CD4-positive, CD25-positive, alpha-beta regulatory T cell (primary cell): Measurements from ENCODE around the gene OCRL. TPM values are rescaled to one million over a fixed set of nuclear protein-coding genes. Genes with fewer than 3 reads are reported as not detected.

Experiments
- ATAC-seq, 2 donors: fragments of 150-1000 bp; cut with Tn5 transposase; one replicate each; pipeline ENCODE4 v1.10.0; 2021; ENCODE audit warnings: low read depth in 2 of 2, moderate number of reproducible peaks in 2 of 2, moderate library complexity in 1 of 2
- DNase-seq, 3 donors: peaks; one replicate each; pipeline versions ENCODE4 v3.0.0 to v3.0.0-alpha.2; 2012 to 2022; ENCODE audit warnings: mixed read lengths in 1 of 3
- H3K27ac ChIP-seq: one replicate; pipeline ENCODE4 v1.7.0; 2013; ENCODE audit warnings: mild to moderate bottlenecking, low read length; ENCODE audit not compliant: insufficient read depth, poor library complexity, severe bottlenecking
- H3K27me3 ChIP-seq: one replicate; pipeline ENCODE4 v1.7.0; 2013; ENCODE audit warnings: low read length; ENCODE audit not compliant: control insufficient read depth, insufficient read depth
- H3K36me3 ChIP-seq: one replicate; pipeline ENCODE4 v1.7.0; 2013; ENCODE audit warnings: mild to moderate bottlenecking, low read length, moderate library complexity; ENCODE audit not compliant: control insufficient read depth, insufficient read depth
- H3K4me1 ChIP-seq: 2 replicates; pipeline ENCODE4 v1.7.0; 2013; ENCODE audit warnings: mild to moderate bottlenecking, low read length; ENCODE audit not compliant: insufficient read depth, control insufficient read depth, poor library complexity, severe bottlenecking
- H3K4me3 ChIP-seq: one replicate; pipeline ENCODE4 v1.7.0; 2013; ENCODE audit warnings: low read depth, mild to moderate bottlenecking, low read length, moderate library complexity
- H3K9me3 ChIP-seq, 2 experiments: 1 replicate in 1 of 2; 2 replicates in 1 of 2; pipeline ENCODE4 v1.7.0; 2013; ENCODE audit warnings: low read length in 2 of 2, mild to moderate bottlenecking in 1 of 2, moderate library complexity in 1 of 2; ENCODE audit not compliant: control insufficient read depth in 2 of 2
- H3K27ac Mint-ChIP-seq, 3 donors: one replicate each; pipeline ENCODE4 v1.8.0; 2020 to 2022; ENCODE audit warnings: mild to moderate bottlenecking in 3 of 3, mixed read lengths in 3 of 3, moderate library complexity in 2 of 3
- H3K27me3 Mint-ChIP-seq: one replicate; pipeline ENCODE4 v1.8.0; 2022; ENCODE audit warnings: mild to moderate bottlenecking, mixed read lengths
- H3K36me3 Mint-ChIP-seq: one replicate; pipeline ENCODE4 v1.8.0; 2020; ENCODE audit warnings: mixed read lengths
- H3K4me1 Mint-ChIP-seq, 4 donors: one replicate each; pipeline ENCODE4 v1.8.0; 2020 to 2022; ENCODE audit warnings: mixed read lengths in 4 of 4, mild to moderate bottlenecking in 1 of 4
- H3K4me3 Mint-ChIP-seq, 4 donors: one replicate each; pipeline ENCODE4 v1.8.0; 2020 to 2022; ENCODE audit warnings: mild to moderate bottlenecking in 4 of 4, mixed read lengths in 4 of 4, moderate library complexity in 3 of 4
- H3K9me3 Mint-ChIP-seq, 7 donors: one replicate each; pipeline ENCODE4 v1.8.0; 2020 to 2022; ENCODE audit warnings: mixed read lengths in 7 of 7, mild to moderate bottlenecking in 3 of 7, moderate library complexity in 2 of 7
- polyA plus RNA-seq, 4 donors: library from polyadenylated mRNA; unstranded; fragments of 300-500 nt; fragmentation: Illumina TruSeq; gene quantifications; one replicate each; pipeline ENCODE4 v1.2.3, GENCODE V29; 2021
- total RNA-seq: library from RNA; stranded (reverse); gene quantifications from one replicate; pipeline ENCODE4 v1.2.3, GENCODE V29; 2022

Gene OCRL
- total and polyA plus RNA-seq, 5 donors from 2014 or later = 0.05 to 1.4 (median 0.25) TPM

- Histone ChIP-seq H3K4me3 (no peak overlapping the region), H3K4me1 (peaks cover 3% of the 10 kb centered on the region), H3K36me3 (no peaks in the 10 kb centered on the region), H3K9me3 (no peaks in the 10 kb centered on the region), H3K27me3 (no peaks in the 10 kb centered on the region), H3K27ac (no peak overlapping the region)
- Mint-ChIP-seq H3K27me3 (no peaks in the 10 kb centered on the region), H3K9me3 (no peaks in the 10 kb centered on the region), H3K27ac (no peak overlapping the region), H3K4me1 (peaks cover 0 to 6% (median 3%) of the 10 kb centered on the region in 4 donors), H3K4me3 (no peak overlapping the region), H3K36me3 (no peaks in the 10 kb centered on the region)
- no peak for DNase-seq
- no peak for ATAC-seq
Measured at GRCh38 chrX:129638917-129639316, 98.9 kb downstream of the OCRL start.

- Histone ChIP-seq H3K4me1 (peaks cover 3% of the 10 kb centered on the region), H3K36me3 (no peaks in the 10 kb centered on the region), H3K27me3 (no peaks in the 10 kb centered on the region), H3K27ac (no peak overlapping the region), H3K9me3 (no peaks in the 10 kb centered on the region), H3K4me3 (no peak overlapping the region)
- no peak overlapping the region for H3K27ac Mint-ChIP-seq
- peaks cover 0 to 6% (median 3%) of the 10 kb centered on the region in 4 donors for H3K4me1 Mint-ChIP-seq
- no peaks in the 10 kb centered on the region for H3K36me3 Mint-ChIP-seq
- ATAC-seq = no peak
- no peaks in the 10 kb centered on the region for H3K27me3 Mint-ChIP-seq
- DNase-seq = no peak
- H3K9me3 Mint-ChIP-seq = no peaks in the 10 kb centered on the region
- H3K4me3 Mint-ChIP-seq = no peak overlapping the region
Measured at GRCh38 chrX:129640737-129641136, 100.7 kb downstream of the OCRL start.

GRCh38 chrX:129641469-129641868 is 101.4 kb downstream of the OCRL start:
- Mint-ChIP-seq H3K4me1 (peaks cover 0 to 6% (median 3%) of the 10 kb centered on the region in 4 donors), H3K36me3 (no peaks in the 10 kb centered on the region), H3K27me3 (peaks cover under 1% of the 10 kb centered on the region), H3K4me3 (no peak overlapping the region), H3K9me3 (no peaks in the 10 kb centered on the region), H3K27ac (no peak overlapping the region)
- Histone ChIP-seq H3K27me3 (no peaks in the 10 kb centered on the region), H3K4me3 (no peak overlapping the region), H3K27ac (no peak overlapping the region), H3K36me3 (no peaks in the 10 kb centered on the region), H3K9me3 (no peaks in the 10 kb centered on the region), H3K4me1 (peaks cover 3% of the 10 kb centered on the region)
- ATAC-seq = no peak
- no peak for DNase-seq

GRCh38 chrX:129641941-129642340 is 101.9 kb downstream of the OCRL start:
- Histone ChIP-seq H3K27me3 (no peaks in the 10 kb centered on the region), H3K4me3 (no peak overlapping the region), H3K4me1 (peaks cover 3% of the 10 kb centered on the region), H3K36me3 (no peaks in the 10 kb centered on the region), H3K9me3 (no peaks in the 10 kb centered on the region), H3K27ac (no peak overlapping the region)
- DNase-seq = no peak
- no peak overlapping the region for H3K4me3 Mint-ChIP-seq
- H3K4me1 Mint-ChIP-seq = peaks cover 0 to 6% (median 3%) of the 10 kb centered on the region in 4 donors
- peaks cover 5% of the 10 kb centered on the region for H3K27me3 Mint-ChIP-seq
- no peaks in the 10 kb centered on the region for H3K36me3 Mint-ChIP-seq
- no peaks in the 10 kb centered on the region for H3K9me3 Mint-ChIP-seq
- no peak for ATAC-seq
- H3K27ac Mint-ChIP-seq = no peak overlapping the region

Other genes with a start within 250 kb of the OCRL start
- gene SMARCA1, start 16.8 kb upstream of the OCRL start, total RNA-seq = 0.25 TPM
- gene SMARCA1, start 16.8 kb upstream of the OCRL start, polyA plus RNA-seq = under 1 TPM in 2 of 4 donors, not detected in 2; 0.14 to 0.59 TPM
- gene APLN, start 114.7 kb downstream of the OCRL start, total RNA-seq = not detected
- gene APLN, start 114.7 kb downstream of the OCRL start, polyA plus RNA-seq = not detected
- gene XPNPEP2, start 198.7 kb downstream of the OCRL start, total RNA-seq = 0.99 TPM
- gene XPNPEP2, start 198.7 kb downstream of the OCRL start, polyA plus RNA-seq = under 1 TPM; 0.17 to 0.75 (median 0.41) TPM
- gene SASH3, start 239.7 kb downstream of the OCRL start, total RNA-seq = 117 TPM
- 100 to 1,000 TPM; 161 to 205 (median 193) TPM for gene SASH3, start 239.7 kb downstream of the OCRL start, polyA plus RNA-seq